ENCODE results near the gene WWTR1. TPM values are rescaled to one million over a fixed set of nuclear protein-coding genes. Genes with fewer than 3 reads are reported as not detected.

WWTR1 gene
- total and polyA plus RNA-seq, 2 of the 8 experiments (the other 6 are each of a cell fraction or from before 2014, with no cell fraction given) = 15.7 to 18.6 TPM

- TF ChIP-seq CHD7 (IDR thresholded peaks at IDR 0.05; ENCODE audit: insufficient replicate concordance, low read length) (no peak), GABPA (IDR thresholded peaks at IDR 0.05; ENCODE audit: borderline replicate concordance, insufficient read depth, low read length) (no peak), SP2 (IDR thresholded peaks at IDR 0.05; ENCODE audit: low read length) (no peak), CTBP2 (IDR thresholded peaks at IDR 0.05; ENCODE audit: borderline replicate concordance, insufficient read depth, insufficient read length, low read length) (no peak), SP1 (IDR thresholded peaks at IDR 0.05; ENCODE audit: low read depth, low read length) (no peak), JUN (IDR thresholded peaks at IDR 0.05; ENCODE audit: low read depth, low read length) (no peak), EGR1 (IDR thresholded peaks at IDR 0.05; ENCODE audit: borderline replicate concordance, low read depth, low read length) (no peak)
These were observed 45.0 kb upstream of the WWTR1 start (continued) for GRCh38 chr3:149702691-149703441.
